ENCODE results near the gene BICDL2.

DNA sequence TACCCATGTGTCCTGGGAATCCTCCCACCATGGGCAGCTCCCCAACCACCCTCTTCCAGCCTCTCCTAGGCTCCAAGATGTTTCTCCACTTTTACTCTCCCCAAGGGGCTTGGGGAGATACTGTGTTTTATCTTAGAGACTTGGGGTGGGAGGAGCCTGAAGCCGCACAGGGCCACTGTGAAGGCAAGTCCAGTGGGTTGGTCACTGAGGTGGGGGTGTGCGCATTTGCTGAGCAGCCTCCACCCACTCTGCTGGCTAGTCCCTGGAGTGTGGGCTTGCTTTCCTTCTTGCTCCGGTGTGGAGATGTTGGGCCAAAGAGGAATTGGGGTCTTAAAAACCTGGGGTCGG is 28.1 kb downstream of the BICDL2 start:
- TF ChIP-seq TAF1 (IDR thresholded peaks at IDR 0.05; ENCODE audit: borderline replicate concordance, insufficient read depth, low read length): no peak
- TF ChIP-seq, protein P1, sequence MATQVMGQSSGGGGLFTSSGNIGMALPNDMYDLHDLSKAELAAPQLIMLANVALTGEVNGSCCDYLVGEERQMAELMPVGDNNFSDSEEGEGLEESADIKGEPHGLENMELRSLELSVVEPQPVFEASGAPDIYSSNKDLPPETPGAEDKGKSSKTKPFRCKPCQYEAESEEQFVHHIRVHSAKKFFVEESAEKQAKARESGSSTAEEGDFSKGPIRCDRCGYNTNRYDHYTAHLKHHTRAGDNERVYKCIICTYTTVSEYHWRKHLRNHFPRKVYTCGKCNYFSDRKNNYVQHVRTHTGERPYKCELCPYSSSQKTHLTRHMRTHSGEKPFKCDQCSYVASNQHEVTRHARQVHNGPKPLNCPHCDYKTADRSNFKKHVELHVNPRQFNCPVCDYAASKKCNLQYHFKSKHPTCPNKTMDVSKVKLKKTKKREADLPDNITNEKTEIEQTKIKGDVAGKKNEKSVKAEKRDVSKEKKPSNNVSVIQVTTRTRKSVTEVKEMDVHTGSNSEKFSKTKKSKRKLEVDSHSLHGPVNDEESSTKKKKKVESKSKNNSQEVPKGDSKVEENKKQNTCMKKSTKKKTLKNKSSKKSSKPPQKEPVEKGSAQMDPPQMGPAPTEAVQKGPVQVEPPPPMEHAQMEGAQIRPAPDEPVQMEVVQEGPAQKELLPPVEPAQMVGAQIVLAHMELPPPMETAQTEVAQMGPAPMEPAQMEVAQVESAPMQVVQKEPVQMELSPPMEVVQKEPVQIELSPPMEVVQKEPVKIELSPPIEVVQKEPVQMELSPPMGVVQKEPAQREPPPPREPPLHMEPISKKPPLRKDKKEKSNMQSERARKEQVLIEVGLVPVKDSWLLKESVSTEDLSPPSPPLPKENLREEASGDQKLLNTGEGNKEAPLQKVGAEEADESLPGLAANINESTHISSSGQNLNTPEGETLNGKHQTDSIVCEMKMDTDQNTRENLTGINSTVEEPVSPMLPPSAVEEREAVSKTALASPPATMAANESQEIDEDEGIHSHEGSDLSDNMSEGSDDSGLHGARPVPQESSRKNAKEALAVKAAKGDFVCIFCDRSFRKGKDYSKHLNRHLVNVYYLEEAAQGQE (IDR thresholded peaks at IDR 0.05; ENCODE audit: insufficient read depth in 1 of 2, low read depth in 2 of 2, low read length in 2 of 2): no peak

Data from PFSK-1 (cell line).